GM19099 (cell line): ENCODE measurements around the gene NOL11.

ENCODE experiments used
- POLR2A ChIP-seq: IDR thresholded peaks from 3 replicates; pipeline ENCODE4 v1.6.1; 2011; ENCODE audit warnings: low read depth; ENCODE audit not compliant: insufficient read length; ENCODE audit errors: extremely low read depth

Gene NOL11

GRCh38 chr17:67733449-67733848 is 15.7 kb downstream of the NOL11 start:
- no peak for TF ChIP-seq POLR2A

GRCh38 chr17:67737145-67737544 is 19.4 kb downstream of the NOL11 start:
- TF ChIP-seq POLR2A = no peak

GRCh38 chr17:67742025-67742424 is 24.3 kb downstream of the NOL11 start:
- TF ChIP-seq POLR2A = no peak

GRCh38 chr17:67746704-67747571 is 29.2 kb downstream of the NOL11 start:
- no peak for TF ChIP-seq POLR2A

- no peak for TF ChIP-seq POLR2A
Observed at GRCh38 chr17:67747681-67748235, 30.0 kb downstream of the NOL11 start.

- TF ChIP-seq POLR2A = no peak
Observed at GRCh38 chr17:67750067-67750466, 32.3 kb downstream of the NOL11 start.

GRCh38 chr17:67751101-67752074 is 33.7 kb downstream of the NOL11 start:
- TF ChIP-seq POLR2A = no peak

GRCh38 chr17:67753026-67753425 is 35.3 kb downstream of the NOL11 start:
- no peak for TF ChIP-seq POLR2A

- no peak for TF ChIP-seq POLR2A
Observed at GRCh38 chr17:67754001-67754400, 36.3 kb downstream of the NOL11 start.

- no peak for TF ChIP-seq POLR2A
Observed at GRCh38 chr17:67759355-67760171, 41.8 kb downstream of the NOL11 start.

- no peak for TF ChIP-seq POLR2A
Observed at GRCh38 chr17:67765623-67766022, 47.9 kb downstream of the NOL11 start.

- TF ChIP-seq POLR2A = no peak
Observed at GRCh38 chr17:67769231-67769630, 51.5 kb downstream of the NOL11 start.

- no peak for TF ChIP-seq POLR2A
Observed at GRCh38 chr17:67770539-67770938, 52.8 kb downstream of the NOL11 start.

GRCh38 chr17:67772679-67773078 is 54.9 kb downstream of the NOL11 start:
- TF ChIP-seq POLR2A = no peak

- TF ChIP-seq POLR2A = no peak
Observed at GRCh38 chr17:67773246-67773645, 55.5 kb downstream of the NOL11 start.

- no peak for TF ChIP-seq POLR2A
Observed at GRCh38 chr17:67779098-67779672, 61.4 kb downstream of the NOL11 start.
